ENCODE results near the gene LIPN.
"Not testable (repeated sequence)": the region's sequence is repeated elsewhere in the genome, so short reads cannot be mapped to it uniquely, and the experiment has no call there.

The LIPN gene

DNA sequence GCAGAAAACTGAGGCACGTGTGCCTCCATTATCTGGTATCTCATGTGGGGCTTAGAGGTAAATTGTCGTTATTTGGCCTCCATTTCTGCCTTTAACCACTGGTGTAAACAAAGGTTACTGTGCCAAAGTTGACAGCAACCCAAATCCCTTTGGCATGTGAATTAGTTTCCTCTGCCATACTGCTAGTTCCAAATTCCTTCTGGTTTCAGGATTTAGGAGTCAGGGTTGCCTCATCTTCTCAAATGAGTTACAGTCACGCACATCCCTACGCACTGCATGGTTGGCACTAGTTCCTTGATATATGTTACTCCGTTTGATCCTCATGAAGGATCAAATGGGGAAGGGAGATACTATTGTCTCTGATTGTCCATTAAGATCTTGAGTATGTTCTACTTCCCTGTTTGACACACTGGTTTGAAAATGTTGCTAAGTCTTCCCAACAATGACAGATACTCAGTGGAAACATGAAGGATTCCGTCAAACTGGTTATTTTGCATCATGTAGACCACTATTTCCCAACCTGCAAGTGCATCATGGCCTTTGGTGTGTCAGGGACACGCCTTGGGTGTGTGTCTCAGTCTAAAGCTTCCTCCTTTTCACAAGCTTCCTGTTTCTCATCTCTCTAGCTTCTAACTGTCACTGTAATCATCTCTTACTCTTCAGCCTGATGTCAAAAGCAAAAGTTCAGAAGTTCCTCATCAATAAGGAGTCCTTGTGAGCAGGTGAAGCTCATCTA, at the start of gene LIPN:
Gene LIPN (plus strand): TSS at position 655 of the 736 bp plus-strand sequence. CDS start 1,386 bp downstream, outside the sequence.
- DNase-seq (ENCODE audit: low read depth), result no peak

- no peak for DNase-seq (ENCODE audit: low read depth)
Measured at GRCh38 chr10:88715517-88715916, 44.3 kb upstream of the LIPN start.

- no peak for DNase-seq (ENCODE audit: low read depth)
Measured at GRCh38 chr10:88721392-88721791, 38.4 kb upstream of the LIPN start.

DNA sequence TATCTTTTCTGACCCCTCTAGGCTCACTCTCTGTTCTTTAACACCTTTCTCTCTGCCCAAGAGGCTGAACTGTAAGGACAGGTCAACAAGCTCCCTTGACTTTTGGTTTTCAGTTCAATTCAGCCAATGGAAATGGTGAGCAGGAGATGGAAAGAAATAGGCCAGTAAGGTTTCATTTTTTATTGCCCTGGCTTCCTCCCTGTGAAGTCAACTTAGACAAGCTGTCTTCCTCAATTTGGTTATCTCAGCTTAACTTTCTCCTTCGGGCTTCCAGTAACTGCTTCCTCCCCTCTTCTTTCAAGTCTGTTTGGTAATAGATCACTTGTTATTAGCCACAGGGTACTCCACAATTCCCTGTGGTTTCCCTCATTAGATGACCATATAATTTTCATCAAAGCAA, 34.0 kb upstream of the LIPN start:
- DNase-seq (ENCODE audit: low read depth), result no peak

- DNase-seq (ENCODE audit: low read depth), result no peak
Measured at GRCh38 chr10:88728107-88728763, 31.6 kb upstream of the LIPN start.

DNA sequence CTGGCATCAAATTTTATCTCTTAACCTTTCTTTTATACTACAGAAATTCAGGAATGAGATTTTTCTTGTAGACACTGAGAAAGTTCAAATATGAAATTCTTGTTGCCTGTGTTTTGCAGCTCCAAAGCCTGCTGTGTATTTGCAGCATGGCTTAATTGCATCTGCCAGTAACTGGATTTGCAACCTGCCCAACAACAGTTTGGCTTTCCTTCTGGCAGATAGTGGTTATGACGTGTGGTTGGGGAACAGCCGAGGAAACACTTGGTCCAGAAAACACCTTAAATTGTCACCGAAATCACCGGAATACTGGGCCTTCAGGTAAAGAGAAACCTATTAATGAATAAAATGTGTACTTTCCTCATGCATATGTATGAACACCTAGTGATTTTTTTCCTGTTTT, 29.0 kb upstream of the LIPN start:
- no peak for DNase-seq (ENCODE audit: low read depth)

DNA sequence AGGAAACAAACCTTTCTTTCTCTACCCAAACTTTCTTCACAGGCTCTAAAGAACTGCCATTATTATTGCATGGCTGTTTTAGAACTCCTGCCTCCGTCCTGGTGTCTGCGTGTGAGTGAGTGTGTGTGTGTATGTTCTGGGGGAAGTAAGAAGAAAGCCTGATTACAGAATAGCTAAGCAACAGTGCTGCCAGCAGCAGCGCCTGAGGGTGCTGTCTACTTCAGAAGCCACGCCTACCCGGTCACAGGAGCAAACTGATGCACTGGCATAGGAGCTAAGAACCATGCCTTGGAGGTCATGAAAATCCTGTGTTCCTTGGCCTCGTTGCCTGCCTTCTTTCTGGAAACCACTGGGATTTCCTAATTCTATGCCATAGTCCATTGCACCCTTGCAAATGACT, 28.5 kb upstream of the LIPN start:
- no peak for DNase-seq (ENCODE audit: low read depth)

GRCh38 chr10:88733215-88733614, 26.6 kb upstream of the LIPN start:
- DNase-seq (ENCODE audit: low read depth), result no peak

- DNase-seq (ENCODE audit: low read depth), result no peak
Measured at GRCh38 chr10:88735661-88736060, 24.2 kb upstream of the LIPN start.

DNA sequence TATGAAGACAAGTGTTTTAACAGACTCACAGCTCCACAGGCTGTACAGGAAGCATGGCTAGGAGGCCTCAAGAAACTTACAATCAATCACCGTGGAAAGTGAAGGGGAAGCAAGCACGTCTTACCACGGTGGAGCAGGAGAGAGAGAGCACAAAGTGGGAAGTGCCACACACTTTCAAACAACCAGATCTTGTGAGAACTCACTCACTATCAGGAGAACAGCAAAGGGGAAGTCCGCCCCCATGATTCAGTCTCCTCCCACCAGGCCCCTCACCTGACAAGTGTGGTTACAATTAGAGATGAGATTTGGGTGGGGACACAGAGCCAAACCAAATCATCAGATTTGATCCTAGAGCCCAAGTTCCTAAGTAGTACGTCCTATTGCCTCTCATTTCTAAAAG, 17.9 kb upstream of the LIPN start:
- not testable (repeated sequence) for DNase-seq (ENCODE audit: low read depth)

DNA sequence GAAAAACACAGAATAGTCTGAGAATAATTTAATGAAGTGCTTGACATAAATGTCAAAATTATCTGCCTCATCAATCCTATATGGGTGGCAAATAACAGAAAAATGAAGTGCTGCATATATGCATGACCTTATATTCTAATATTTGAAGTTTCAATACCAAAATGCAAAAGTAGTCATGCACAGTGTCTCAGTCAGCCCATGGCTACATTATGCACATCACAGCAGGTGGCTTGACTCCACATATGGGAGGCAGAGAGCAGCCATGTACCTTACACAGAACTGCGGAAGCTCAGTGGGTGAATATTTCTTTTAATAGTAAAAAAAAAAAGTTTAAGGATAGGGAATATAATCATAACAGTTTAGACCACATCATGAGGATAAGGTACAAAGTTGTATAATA, 17.4 kb upstream of the LIPN start:
- DNase-seq (ENCODE audit: low read depth), result no peak

GRCh38 chr10:88744002-88744401, 15.8 kb upstream of the LIPN start:
- DNase-seq (ENCODE audit: low read depth), result no peak

GRCh38 chr10:88745633-88746032, 14.2 kb upstream of the LIPN start:
- no peak for DNase-seq (ENCODE audit: low read depth)

DNA sequence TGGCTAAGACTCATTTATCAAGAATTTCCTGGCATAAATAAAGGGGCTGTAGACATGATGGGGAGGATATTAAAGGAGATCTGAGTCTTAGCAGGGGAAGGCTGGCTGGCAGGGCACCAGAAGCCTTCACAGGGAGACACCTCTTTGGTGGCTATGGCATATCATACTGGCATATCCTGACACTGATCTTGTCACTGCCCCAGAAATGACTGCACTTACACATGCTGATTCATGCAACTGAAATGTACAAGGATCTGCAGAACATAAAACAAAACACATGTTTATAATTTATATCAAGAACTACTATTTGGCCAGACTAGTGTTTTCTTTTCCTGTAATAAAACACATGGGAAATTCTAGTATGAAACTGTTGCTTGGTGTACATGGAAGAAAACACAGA, 5.5 kb upstream of the LIPN start:
- DNase-seq (ENCODE audit: low read depth), result peak; percentile 70

- no peak for DNase-seq (ENCODE audit: low read depth)
Measured at GRCh38 chr10:88755753-88756152, 4.1 kb upstream of the LIPN start.

DNA sequence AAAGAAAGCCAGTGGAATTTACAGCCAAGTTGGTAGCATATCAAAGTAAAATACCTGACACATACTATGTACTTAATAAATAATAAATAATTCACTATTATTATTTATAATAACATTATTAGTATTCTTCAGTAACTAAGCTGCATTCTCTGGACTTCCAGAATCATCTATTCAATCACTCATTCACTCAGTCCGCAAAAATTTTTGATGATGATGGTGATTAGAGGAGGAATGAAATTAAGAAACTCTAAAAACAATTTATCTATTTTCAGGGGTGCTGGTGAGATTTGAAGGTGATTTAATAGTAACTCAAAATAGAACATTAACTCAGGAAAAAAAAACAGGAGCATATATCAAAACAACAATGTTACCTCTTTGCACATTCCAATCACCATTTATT, 3.2 kb upstream of the LIPN start:
- no peak for DNase-seq (ENCODE audit: low read depth)

- DNase-seq (ENCODE audit: low read depth), result no peak
Measured at GRCh38 chr10:88762906-88763305, 3.1 kb downstream of the LIPN start.

DNA sequence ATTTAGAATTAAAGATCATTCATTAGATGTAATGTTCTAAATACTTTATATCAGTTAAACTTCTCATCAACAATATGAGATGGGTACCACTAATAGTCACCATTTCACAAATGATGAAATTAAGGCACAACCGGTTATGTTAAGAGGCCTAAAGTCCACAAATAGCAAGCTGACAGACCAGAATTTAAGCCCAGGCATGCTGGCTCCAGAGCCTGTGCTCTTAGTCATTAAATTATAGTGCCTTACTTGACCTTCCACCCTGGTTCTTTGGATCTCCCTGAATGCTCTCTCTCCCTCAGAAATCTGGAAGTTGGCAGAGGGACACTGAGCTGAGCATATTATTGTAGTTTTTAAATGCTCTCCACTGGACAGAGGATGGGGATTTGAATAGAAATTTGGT, 3.6 kb downstream of the LIPN start:
- no peak for DNase-seq (ENCODE audit: low read depth)

- DNase-seq (ENCODE audit: low read depth), result no peak
Measured at GRCh38 chr10:88764110-88764509, 4.3 kb downstream of the LIPN start.

DNA sequence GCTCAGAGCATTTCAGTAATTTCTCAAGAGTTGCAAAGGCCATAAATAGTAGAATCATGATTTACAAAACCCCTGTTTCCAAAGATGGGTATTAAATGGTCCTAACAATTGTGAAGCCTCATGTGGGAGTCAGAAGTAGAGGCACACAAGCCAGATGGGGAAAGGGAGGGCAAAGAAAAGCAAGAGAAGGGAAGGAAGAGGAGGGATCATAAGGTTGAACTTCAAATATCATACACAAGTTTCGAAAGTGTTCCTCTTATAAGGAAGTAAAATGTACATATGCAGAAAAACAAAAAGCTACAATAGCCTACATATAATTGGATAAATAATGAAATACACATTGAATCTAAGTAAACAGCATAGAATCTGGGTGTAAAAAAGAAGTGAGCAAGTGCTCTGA, 6.0 kb downstream of the LIPN start:
- DNase-seq (ENCODE audit: low read depth), result no peak

GRCh38 chr10:88769384-88769783, 9.6 kb downstream of the LIPN start:
- DNase-seq (ENCODE audit: low read depth), result no peak

DNA sequence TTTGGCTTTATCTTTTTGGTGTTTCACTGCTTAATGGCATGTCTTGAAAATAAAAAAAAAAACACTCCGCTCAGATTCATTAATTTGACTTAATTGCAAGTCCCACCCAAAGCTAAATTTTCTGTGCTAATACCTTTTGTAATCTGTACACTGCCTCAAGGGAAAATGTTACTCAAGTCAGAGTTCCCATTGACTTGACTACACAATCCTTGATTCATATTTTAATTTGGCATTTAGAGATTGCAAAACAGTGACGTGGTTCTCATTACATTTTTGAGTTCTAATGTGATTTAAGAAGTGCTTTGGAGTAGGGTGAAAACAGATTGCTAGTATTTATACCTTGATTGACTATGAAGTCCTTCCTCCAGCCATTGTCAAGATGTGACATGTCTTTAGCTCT, 21.4 kb downstream of the LIPN start:
- DNase-seq (ENCODE audit: low read depth), result no peak

DNA sequence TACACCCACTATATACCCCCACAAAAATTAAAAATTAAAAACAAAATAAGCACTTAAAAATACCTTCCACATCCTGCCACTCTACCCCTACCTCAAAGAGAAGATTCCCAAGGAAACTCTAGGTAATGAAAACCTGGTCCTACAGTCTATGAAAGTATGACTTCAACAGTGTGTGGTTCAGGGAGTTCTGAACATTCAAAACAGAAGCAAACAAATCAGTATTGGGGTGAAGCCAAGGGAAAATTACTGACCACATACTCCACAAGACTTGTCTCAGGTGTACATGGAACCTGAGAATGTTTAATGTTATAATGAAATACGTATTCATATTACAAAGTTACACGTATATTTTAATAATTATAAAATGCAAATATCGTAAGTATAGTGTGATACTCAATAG, 22.4 kb downstream of the LIPN start:
- no peak for DNase-seq (ENCODE audit: low read depth)

GRCh38 chr10:88783724-88784123, 23.9 kb downstream of the LIPN start:
- DNase-seq (ENCODE audit: low read depth), result no peak

Data from fibroblast of the conjunctiva (primary cell).